Measurements from ENCODE around the gene C1GALT1C1.
"Not testable (repeated sequence)": the region's sequence is repeated elsewhere in the genome, so short reads cannot be mapped to it uniquely, and the experiment has no call there.

C1GALT1C1 gene

DNA sequence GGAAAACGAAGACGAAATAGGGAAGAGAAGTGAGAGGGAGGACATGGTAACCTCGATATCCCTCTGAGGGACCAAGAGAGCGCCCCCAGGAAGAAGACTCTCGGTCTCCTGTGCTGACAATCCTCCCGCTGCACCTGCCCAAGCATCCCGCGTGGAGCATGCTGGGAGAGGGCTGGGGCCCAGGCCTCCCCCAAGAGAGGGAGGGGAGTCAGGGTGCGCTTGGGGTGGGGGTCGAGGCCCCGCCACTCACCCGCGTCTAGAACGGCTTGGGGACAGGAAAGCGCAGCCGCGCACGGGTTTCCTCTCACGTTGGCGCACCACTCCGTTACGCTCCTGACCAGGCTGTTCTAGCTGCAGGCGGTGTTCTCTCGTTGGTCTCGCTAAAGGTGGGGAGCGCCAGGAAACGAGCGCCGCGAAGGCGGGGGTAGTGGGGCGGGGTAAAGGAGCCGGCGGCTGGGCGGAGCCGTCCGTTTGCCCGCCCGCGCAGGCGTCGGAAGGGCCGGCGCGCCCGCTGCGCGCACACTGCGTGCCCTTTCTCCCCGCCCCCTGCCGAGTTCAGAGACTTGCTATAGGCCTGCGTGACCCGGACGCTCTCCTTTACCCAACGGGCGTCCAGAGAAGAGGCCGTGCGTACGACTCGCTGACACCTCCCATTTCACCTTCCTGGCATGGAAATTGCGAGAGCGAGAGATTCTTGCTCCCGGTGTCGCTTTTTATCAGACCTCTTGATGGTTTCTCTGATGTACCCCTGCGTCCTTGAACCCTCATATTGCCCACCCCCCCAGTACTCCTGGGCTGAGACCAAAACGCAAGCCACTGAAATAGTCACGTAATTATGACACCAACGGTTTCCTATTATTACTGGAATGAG is at the start of gene C1GALT1C1:
Gene C1GALT1C1 (minus strand): TSS at position 388 of the 871 bp plus-strand sequence. CDS start 2,888 bp downstream, outside the sequence.
- peak within 1 kb of the TSS; percentile 83 for H3K27ac ChIP-seq
- TF ChIP-seq, protein P1, sequence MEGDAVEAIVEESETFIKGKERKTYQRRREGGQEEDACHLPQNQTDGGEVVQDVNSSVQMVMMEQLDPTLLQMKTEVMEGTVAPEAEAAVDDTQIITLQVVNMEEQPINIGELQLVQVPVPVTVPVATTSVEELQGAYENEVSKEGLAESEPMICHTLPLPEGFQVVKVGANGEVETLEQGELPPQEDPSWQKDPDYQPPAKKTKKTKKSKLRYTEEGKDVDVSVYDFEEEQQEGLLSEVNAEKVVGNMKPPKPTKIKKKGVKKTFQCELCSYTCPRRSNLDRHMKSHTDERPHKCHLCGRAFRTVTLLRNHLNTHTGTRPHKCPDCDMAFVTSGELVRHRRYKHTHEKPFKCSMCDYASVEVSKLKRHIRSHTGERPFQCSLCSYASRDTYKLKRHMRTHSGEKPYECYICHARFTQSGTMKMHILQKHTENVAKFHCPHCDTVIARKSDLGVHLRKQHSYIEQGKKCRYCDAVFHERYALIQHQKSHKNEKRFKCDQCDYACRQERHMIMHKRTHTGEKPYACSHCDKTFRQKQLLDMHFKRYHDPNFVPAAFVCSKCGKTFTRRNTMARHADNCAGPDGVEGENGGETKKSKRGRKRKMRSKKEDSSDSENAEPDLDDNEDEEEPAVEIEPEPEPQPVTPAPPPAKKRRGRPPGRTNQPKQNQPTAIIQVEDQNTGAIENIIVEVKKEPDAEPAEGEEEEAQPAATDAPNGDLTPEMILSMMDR (conservative IDR thresholded peaks at IDR 0.05; ENCODE audit: low read depth) = no peak
- ChIA-PET CTCF (no interaction called here), POLR2A (ENCODE audit: low non-redundant PET) (no interaction called here)
- DNase-seq (ENCODE audit: low spot score) = peak; percentile 79

DNA sequence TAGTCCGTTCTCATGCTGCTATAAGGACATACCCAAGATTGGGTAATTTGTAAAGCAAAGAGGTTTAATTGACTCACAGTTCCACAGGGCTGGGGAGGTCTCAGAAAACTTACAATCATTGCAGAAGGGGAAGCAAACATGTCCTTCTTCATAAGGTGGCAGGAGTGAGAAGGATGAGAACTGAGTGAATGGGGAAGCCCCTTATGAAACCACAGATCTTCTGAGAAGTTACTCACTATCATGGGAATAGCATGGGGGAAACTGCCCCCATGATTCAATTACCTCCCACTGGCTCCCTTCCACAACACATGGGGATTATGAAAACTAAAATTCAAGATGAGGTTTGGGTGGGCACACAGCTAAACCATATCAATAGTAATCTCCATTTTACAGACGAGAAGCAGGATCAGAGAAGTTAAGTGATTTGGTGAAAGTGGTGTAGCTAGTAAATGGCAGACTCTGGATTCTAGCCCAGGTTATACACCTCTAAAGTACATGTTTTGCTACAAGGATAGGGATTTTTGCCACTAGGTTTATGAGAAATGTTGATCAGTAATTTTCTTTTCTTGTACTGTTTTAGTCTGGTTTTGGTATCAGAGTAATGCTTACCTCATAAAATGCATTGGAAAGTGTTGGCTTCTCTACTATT is 47.3 kb upstream of the C1GALT1C1 start:
- no peak for DNase-seq (ENCODE audit: low spot score)
- POLR2A ChIA-PET (ENCODE audit: low non-redundant PET) = no interaction called here
- TF ChIP-seq, protein P1 (conservative IDR thresholded peaks at IDR 0.05; ENCODE audit: low read depth) = no peak
- CTCF ChIA-PET = no interaction called here
- H3K27ac ChIP-seq = no peak overlapping the region

DNA sequence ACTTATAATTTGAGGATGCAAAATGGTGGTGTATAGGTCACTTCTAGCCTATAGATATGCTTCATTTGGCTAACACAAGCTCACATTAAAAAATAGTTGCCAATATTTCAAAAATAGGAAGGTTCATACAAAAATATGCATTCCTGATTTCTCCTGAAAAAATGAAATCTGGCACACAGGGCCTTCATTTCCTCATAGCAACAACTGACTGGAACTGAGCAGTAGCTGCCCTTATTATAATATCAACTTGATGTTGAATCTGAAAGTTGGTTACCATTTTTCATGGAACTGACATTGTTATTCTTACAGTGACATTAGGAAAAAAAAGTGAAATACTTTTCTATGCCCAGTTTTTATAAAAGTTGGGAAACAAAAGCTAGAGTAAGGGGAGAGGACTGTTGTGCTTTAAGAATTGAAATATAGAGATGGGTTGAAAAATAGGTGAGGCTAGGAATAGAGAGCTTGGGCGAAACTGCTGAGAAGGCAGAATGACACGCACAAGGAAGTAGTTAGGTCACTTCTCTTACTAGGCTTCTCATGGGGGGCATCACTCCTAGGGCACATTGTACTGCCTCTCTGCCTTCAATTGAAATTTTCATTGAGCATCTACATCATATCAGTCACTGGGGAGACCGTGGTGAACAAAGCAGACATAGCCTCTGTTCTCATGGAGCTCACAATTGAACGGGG is 43.1 kb upstream of the C1GALT1C1 start:
- TF ChIP-seq, protein P1 (conservative IDR thresholded peaks at IDR 0.05; ENCODE audit: low read depth) = no peak
- ChIA-PET CTCF (interaction anchor here (0.7 kb wide), 1 partner anchor 10 kb away, joined by 3 read pairs; no protein-coding TSS in a partner anchor), POLR2A (ENCODE audit: low non-redundant PET) (no interaction called here)
- no peak for DNase-seq (ENCODE audit: low spot score)
- H3K27ac ChIP-seq = no peak overlapping the region

DNA sequence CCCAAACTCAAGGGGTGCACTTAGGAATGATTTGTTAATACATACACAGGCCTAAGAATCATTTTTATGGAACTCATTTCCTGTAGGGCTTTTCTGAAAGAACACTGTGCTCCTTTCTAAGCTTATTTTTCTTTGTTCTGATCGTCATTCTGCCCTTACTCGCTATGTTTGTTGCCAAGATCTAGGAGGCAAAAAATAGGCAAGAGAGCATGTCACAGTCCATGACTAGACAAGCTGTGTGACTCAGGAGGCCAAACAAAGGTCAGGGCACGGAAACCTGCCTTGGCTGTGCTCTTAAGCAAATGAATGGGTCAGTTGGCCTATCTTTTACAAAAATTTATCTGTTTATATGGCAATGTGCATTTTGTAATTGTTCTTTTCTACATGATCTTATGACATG is 42.5 kb upstream of the C1GALT1C1 start:
- ChIA-PET CTCF (no interaction called here), POLR2A (ENCODE audit: low non-redundant PET) (no interaction called here)
- H3K27ac ChIP-seq = no peak overlapping the region
- peak; percentile 51 for DNase-seq (ENCODE audit: low spot score)
- TF ChIP-seq, protein P1 (conservative IDR thresholded peaks at IDR 0.05; ENCODE audit: low read depth) = no peak

DNA sequence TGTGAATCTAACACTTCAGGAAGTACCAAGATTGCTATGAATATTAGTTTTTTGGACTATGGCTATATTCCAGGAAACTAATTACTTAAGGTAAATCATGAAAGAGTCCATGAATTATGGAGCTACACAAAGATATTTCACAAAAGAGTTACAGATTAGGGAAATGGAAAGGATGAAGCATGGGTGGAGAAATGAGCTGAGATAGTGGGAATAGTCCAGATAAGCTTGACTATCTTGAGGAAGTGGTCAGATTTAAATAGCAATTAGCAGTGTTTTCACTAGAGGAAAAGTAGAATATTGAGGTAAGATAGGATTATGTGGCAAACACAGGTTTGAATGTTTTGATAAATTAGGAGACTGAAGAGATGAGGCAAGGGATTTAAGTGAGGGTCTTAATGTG is 42.1 kb upstream of the C1GALT1C1 start:
- CTCF ChIA-PET = no interaction called here
- no peak for DNase-seq (ENCODE audit: low spot score)
- POLR2A ChIA-PET (ENCODE audit: low non-redundant PET) = no interaction called here
- TF ChIP-seq, protein P1 (conservative IDR thresholded peaks at IDR 0.05; ENCODE audit: low read depth) = no peak
- no peak overlapping the region for H3K27ac ChIP-seq

DNA sequence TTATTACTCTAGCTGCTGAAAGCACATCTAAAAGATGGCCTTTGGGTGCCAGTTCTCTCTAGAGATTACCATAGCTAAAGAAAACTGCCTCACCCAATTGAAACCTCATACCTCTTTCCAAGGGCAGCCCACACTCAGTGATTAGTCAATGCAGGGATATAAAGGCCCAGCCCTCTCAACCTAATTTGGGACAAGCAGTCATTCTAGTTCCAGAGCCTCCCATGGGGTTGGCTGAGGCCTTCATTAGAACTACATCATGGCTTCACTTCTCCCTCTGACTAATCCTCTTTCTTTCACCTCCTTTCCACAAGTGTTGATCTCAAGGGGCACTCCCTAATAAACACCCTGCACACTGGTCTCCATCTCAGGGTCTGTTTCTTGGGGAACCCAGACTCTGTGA is 38.5 kb upstream of the C1GALT1C1 start:
- ChIA-PET POLR2A (ENCODE audit: low non-redundant PET) (no interaction called here), CTCF (no interaction called here)
- H3K27ac ChIP-seq = no peak overlapping the region
- TF ChIP-seq, protein P1 (conservative IDR thresholded peaks at IDR 0.05; ENCODE audit: low read depth) = no peak
- DNase-seq (ENCODE audit: low spot score) = no peak

DNA sequence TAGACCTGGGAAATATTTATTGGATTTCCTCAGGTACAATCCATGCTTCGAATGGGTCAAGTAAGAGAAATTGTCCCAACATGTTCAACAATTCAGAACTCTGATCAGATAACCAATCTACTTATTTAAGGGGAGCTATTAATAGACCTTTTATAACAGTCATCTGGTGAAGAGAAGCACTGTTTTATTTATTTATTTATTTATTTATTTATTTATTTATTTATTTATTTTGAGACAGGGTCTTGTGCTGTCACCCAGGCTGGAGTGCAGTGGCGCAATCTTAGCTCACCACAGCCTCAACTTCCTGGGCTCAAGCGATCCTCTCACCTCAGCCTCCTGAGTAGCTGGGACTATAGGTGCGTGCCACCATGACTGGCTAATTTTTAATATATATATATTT is 34.7 kb upstream of the C1GALT1C1 start:
- DNase-seq (ENCODE audit: low spot score); H3K27ac ChIP-seq; POLR2A ChIA-PET (ENCODE audit: low non-redundant PET): not testable (repeated sequence)
- CTCF ChIA-PET = interaction anchor here (0.6 kb wide), 1 partner anchor 105 kb away, joined by 4 read pairs; no protein-coding TSS in a partner anchor

Measured in RWPE1 (cell line).